COR-L47 (cell line): ENCODE data around the gene PWP1.

ENCODE experiments used
- DNase-seq: peaks from one replicate; lab custom pipeline; 2025; lab: John Stamatoyannopoulos, UW

The PWP1 gene

GRCh38 chr12:107685360-107686248, at the start of gene PWP1:
Gene PWP1 (plus strand): TSS chr12:107685799. CDS start chr12:107685900, 101 bp downstream.
- peak; percentile 94 for DNase-seq

- no peak for DNase-seq
These were observed 44.4 kb upstream of the PWP1 start for GRCh38 chr12:107641154-107641553.

GRCh38 chr12:107642240-107642639, 43.4 kb upstream of the PWP1 start:
- no peak for DNase-seq

GRCh38 chr12:107645630-107646333, 39.8 kb upstream of the PWP1 start:
- peak; percentile 73 for DNase-seq

- no peak for DNase-seq
These were observed 39.2 kb upstream of the PWP1 start for GRCh38 chr12:107646436-107646835.

- no peak for DNase-seq
These were observed 35.9 kb upstream of the PWP1 start for GRCh38 chr12:107649661-107650061.

GRCh38 chr12:107650977-107651376, 34.6 kb upstream of the PWP1 start:
- no peak for DNase-seq

- DNase-seq: no peak
These were observed 33.8 kb upstream of the PWP1 start for GRCh38 chr12:107651571-107652449.

GRCh38 chr12:107653519-107653918, 32.1 kb upstream of the PWP1 start:
- no peak for DNase-seq

- DNase-seq: no peak
These were observed 30.7 kb upstream of the PWP1 start for GRCh38 chr12:107654873-107655272.

- no peak for DNase-seq
These were observed 30.1 kb upstream of the PWP1 start for GRCh38 chr12:107655281-107656065.

GRCh38 chr12:107656302-107656701, 29.3 kb upstream of the PWP1 start:
- no peak for DNase-seq

GRCh38 chr12:107657133-107657532, 28.5 kb upstream of the PWP1 start:
- no peak for DNase-seq

GRCh38 chr12:107657621-107658020, 28.0 kb upstream of the PWP1 start:
- no peak for DNase-seq

GRCh38 chr12:107660235-107660634, 25.4 kb upstream of the PWP1 start:
- no peak for DNase-seq

- no peak for DNase-seq
These were observed 24.7 kb upstream of the PWP1 start for GRCh38 chr12:107660861-107661415.

GRCh38 chr12:107661830-107662229, 23.8 kb upstream of the PWP1 start:
- DNase-seq: no peak

- DNase-seq: no peak
These were observed 23.1 kb upstream of the PWP1 start for GRCh38 chr12:107662484-107662883.

- DNase-seq: no peak
These were observed 22.3 kb upstream of the PWP1 start for GRCh38 chr12:107663277-107663676.

- DNase-seq: no peak
These were observed 19.6 kb upstream of the PWP1 start for GRCh38 chr12:107666009-107666408.

GRCh38 chr12:107667464-107667863, 18.1 kb upstream of the PWP1 start:
- no peak for DNase-seq
